Aorta (tissue), 5 donors: Measurements from ENCODE around the gene CPNE2. TPM values are rescaled to one million over a fixed set of nuclear protein-coding genes. Genes with fewer than 3 reads are reported as not detected.

Source experiments
- ATAC-seq: fragments of 200-7000 bp; cut with Tn5 transposase; one replicate; pipeline ENCODE4 v1.9.1; 2022; ENCODE audit warnings: moderate library complexity; ENCODE audit not compliant: low FRiP score
- DNase-seq, 2 donors: peaks; one replicate each; pipeline ENCODE4 v3.0.0-alpha.2; 2020
- H3K27ac ChIP-seq, 2 donors: one replicate each; pipeline ENCODE4 v1.5.1; 2013; ENCODE audit warnings: low read length in 2 of 2, mild to moderate bottlenecking in 2 of 2, moderate library complexity in 2 of 2, control low read depth in 1 of 2, inconsistent platforms in 1 of 2, low read depth in 1 of 2
- H3K27me3 ChIP-seq, 2 donors: one replicate each; pipeline ENCODE4 v1.6.1; 2013; ENCODE audit warnings: control low read depth in 1 of 2, low read length in 1 of 2, mild to moderate bottlenecking in 1 of 2, moderate library complexity in 1 of 2; ENCODE audit not compliant: insufficient read depth in 2 of 2, control insufficient read depth in 1 of 2
- H3K36me3 ChIP-seq, 2 donors: one replicate each; pipeline ENCODE4 v1.6.1; 2013; ENCODE audit warnings: control low read depth in 1 of 2, low read length in 1 of 2, mild to moderate bottlenecking in 1 of 2; ENCODE audit not compliant: insufficient read depth in 2 of 2, control insufficient read depth in 1 of 2
- H3K4me1 ChIP-seq, 2 donors: one replicate each; pipeline ENCODE4 v1.6.1; 2013; ENCODE audit warnings: low read length in 2 of 2, control low read depth in 1 of 2, mild to moderate bottlenecking in 1 of 2, moderate library complexity in 1 of 2; ENCODE audit not compliant: insufficient read depth in 2 of 2, control insufficient read depth in 1 of 2
- H3K4me3 ChIP-seq, 2 donors: one replicate each; pipeline ENCODE4 v1.5.1; 2013; ENCODE audit warnings: low read length in 2 of 2, control low read depth in 1 of 2, mild to moderate bottlenecking in 1 of 2
- H3K9me3 ChIP-seq: one replicate; pipeline ENCODE4 v1.6.1; 2013; ENCODE audit warnings: mild to moderate bottlenecking, low read length; ENCODE audit not compliant: control insufficient read depth
- WGBS, 2 donors: extraction: QIAGEN DNeasy Blood & Tissue Kit; methylation state at CpG; one replicate each; pipeline ENCODE4 v1.1.7; 2013; 5-methylcytosine and 5-hydroxymethylcytosine counted together
- intact Hi-C, 2 donors: fragments of 100-400 bp; cut with DNase I; formaldehyde crosslinking; loops; one replicate each; pipeline versions ENCODE4 v1.14.2 to v1.15.0; 2022
- polyA plus RNA-seq, 2 donors: library from polyadenylated mRNA; stranded (reverse); fragments of 200-250 nt; gene quantifications; one replicate each; pipeline ENCODE4 v1.2.3, GENCODE V29; 2013
- total RNA-seq, 2 donors: library from RNA; stranded (reverse); fragmentation: NEBNext Ultra II Directional; extraction: Animal tissue kit (Norgen Biotek cat#: 25700); gene quantifications; one replicate each; pipeline ENCODE4 v1.2.1, GENCODE V29; 2021
- donor health status: healthy with polysubstance abuse.
- donor health status: Bipolar disorder and iron deficiency.
- donor health status: DM: no; HTN: no; CAD: no.
- donor health status: DM: no; HTN: no; CAD: no.
- donor health status: DM: yes; HTN: yes; CAD: no.

CPNE2 gene
- total and polyA plus RNA-seq, 4 donors: 19.0 to 37.1 (median 25.4) TPM

- DNase-seq (no peak), ATAC-seq (no peak)
- WGBS, 2 donors: 77 to 83% methylated on average over 2 of the region's 2 CpGs
- Histone ChIP-seq H3K4me3 (no peak overlapping the region), H3K9me3 (no peaks in the 10 kb centered on the region), H3K27ac (no peak overlapping the region), H3K27me3 (no peaks in the 10 kb centered on the region), H3K4me1 (no peaks in the 10 kb centered on the region), H3K36me3 (no peaks in the 10 kb centered on the region)
- intact Hi-C loops: loop anchor here (10.0 kb wide), 3 partner anchors 208 to 338 kb away; no protein-coding TSS in a partner anchor
Observed at GRCh38 chr16:57087003-57087402, 5.4 kb upstream of the CPNE2 start.

GRCh38 chr16:57089406-57089805, 3.0 kb upstream of the CPNE2 start:
- no peaks in the 10 kb centered on the region for H3K4me1 ChIP-seq
- no peak overlapping the region for H3K27ac ChIP-seq
- intact Hi-C loops: loop anchor here (10.0 kb wide), 3 partner anchors 205 to 335 kb away; no protein-coding TSS in a partner anchor
- H3K4me3 ChIP-seq: no peak overlapping the region
- H3K9me3 ChIP-seq: no peaks in the 10 kb centered on the region
- no peaks in the 10 kb centered on the region for H3K27me3 ChIP-seq
- 77 to 82% methylated on average over 8 of the region's 8 CpGs for WGBS, 2 donors
- no peak for DNase-seq
- ATAC-seq: no peak
- no peaks in the 10 kb centered on the region for H3K36me3 ChIP-seq

DNA sequence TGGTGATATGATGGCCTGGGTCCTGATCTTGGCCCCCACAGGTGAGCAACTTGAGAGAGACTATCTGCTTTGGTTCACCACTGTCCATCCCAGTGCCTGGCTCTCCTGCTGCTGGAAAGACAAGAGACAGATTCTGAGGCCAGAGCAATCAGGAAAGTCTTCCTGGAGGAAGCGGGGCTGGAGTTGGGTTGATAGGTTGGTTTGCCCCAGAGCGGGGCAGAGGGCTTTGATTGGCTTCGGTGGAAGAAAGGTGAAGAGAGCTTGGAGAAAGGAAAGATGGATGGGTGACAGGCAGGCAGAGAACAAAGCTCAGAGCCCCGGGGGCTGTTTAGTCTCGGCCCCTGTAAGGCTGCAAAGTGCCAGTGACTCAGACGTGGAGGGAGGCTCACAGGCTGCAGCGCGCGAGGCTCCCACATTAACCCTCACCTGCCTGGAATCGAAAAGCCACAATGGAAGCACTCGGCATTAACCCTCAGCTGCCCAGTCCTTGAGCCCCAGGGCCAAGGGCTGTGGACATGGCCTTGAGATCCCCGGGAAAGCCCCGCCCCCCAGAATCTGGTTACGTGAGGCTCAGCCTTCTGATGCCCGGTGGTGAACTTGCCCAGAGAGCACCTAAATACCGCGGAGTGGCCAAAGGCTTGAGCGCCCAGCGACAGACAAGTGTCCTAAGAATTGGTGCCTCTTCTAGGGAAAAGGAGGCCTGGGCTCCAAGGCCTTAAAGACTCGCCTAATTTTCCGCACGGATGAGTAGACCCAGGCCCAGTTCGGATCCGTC, 996 bp upstream of the CPNE2 start:
- H3K4me3 ChIP-seq: peak overlapping the region; percentile 80 to 93
- DNase-seq (peak; percentile 79 to 80), ATAC-seq (peak; percentile 37)
- no peaks in the 10 kb centered on the region for H3K4me1 ChIP-seq
- no peaks in the 10 kb centered on the region for H3K27me3 ChIP-seq
- H3K36me3 ChIP-seq: no peaks in the 10 kb centered on the region
- H3K9me3 ChIP-seq: no peaks in the 10 kb centered on the region
- peak overlapping the region in 1 of 2 donors; percentile 10 for H3K27ac ChIP-seq
- 12 to 14% methylated on average over 24 of the region's 24 CpGs for WGBS, 2 donors
- intact Hi-C loops: loop anchor here in 1 of 2 donors (5.0 kb wide), 1 partner anchor 206 kb away; no protein-coding TSS in a partner anchor

DNA sequence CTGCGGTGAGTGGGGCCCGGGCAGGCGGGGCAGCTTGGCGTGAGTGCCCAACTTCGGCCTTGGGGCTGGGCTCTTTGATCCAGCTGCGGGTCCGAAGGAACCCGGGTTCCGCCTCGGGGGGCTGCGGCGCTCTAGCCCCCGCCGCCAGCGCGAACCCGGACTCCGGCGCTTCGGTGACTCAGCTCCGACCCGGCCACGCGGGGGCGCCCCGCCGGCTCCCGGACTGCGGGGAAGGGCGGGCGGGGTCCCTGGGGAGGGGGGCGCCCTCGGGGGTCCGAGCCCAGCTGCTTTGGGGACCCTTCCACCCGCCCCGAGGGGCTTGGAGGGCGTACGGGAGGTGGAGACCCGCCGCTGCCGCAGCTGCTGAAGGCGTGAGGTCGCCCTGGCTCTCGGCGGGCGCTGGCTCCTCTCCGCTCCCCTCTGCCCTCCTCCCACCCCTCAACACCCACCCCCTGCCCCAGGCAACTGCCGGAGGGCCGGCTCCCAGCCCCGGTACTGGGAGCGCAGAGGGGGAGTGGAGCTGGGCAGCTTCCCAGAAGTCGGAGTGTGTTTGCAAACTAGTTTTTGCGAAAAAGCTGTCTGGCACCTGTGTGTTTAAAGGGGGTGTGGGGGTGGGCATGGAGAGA, 516 bp downstream of the CPNE2 start:
- peak overlapping the region; percentile 80 to 93 for H3K4me3 ChIP-seq
- peak; percentile 65 to 87 for DNase-seq
- intact Hi-C loops: loop anchor here in 1 of 2 donors (5.0 kb wide), 1 partner anchor 204 kb away; no protein-coding TSS in a partner anchor
- no peaks in the 10 kb centered on the region for H3K36me3 ChIP-seq
- no peaks in the 10 kb centered on the region for H3K9me3 ChIP-seq
- WGBS, 2 donors: 0 to 1% methylated on average over 16 to 53 of the region's 53 CpGs
- H3K4me1 ChIP-seq: no peaks in the 10 kb centered on the region
- H3K27me3 ChIP-seq: no peaks in the 10 kb centered on the region
- no peak overlapping the region for H3K27ac ChIP-seq
- ATAC-seq: peak; percentile 66

DNA sequence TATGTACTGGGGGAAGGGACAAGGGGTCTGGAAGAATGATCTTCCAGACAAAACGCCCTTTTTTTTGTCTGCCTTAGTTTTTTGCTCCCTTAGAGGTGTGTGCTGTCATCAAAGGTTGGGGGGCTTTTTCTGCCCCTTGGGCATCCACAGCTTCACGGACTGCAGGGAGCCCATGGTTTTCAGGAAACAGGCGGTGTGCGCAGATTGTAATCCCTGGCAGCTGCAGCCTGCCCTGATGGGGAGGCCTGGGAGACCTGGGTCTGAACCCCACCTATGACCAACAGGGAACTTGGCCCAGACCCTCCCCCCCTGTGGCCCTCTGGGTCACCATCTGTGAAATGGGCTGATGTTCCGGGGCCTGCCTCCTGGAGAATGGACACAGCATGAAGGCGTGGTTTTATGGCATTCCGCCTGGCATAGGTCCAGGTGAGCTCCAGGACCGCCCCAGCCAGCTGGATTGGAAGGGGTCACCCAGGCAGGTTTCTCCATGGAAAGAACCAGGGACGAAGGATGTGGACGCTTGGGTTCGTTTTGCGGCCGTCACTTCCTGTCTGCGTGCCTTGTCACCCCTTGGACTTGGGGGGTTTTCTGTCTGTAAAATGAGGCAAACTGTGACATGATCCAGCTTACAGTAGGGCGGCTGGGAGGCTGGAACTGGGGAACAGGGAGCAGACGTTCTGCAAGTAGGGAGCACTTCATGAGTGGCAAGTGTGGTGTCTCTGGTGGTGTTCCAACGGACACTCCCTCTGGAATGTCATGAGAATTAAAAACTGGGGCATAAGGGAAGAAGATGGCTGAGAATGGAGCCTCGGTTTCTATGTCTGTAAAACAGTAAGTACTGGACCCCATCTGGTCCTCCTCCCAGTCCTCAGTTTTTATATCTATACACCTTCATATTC, 1.5 kb downstream of the CPNE2 start:
- Histone ChIP-seq H3K9me3 (no peaks in the 10 kb centered on the region), H3K27me3 (no peaks in the 10 kb centered on the region), H3K36me3 (no peaks in the 10 kb centered on the region), H3K27ac (no peak overlapping the region), H3K4me1 (no peaks in the 10 kb centered on the region), H3K4me3 (peak overlapping the region in 1 of 2 donors; percentile 93)
- ATAC-seq: no peak
- intact Hi-C loops: loop anchor here in 1 of 2 donors (5.0 kb wide), 1 partner anchor 203 kb away; no protein-coding TSS in a partner anchor
- no peak for DNase-seq
- WGBS, 2 donors: 81 to 85% methylated on average over 18 of the region's 18 CpGs

GRCh38 chr16:57094911-57095310, 2.5 kb downstream of the CPNE2 start:
- no peak for DNase-seq
- Histone ChIP-seq H3K9me3 (no peaks in the 10 kb centered on the region), H3K27ac (no peak overlapping the region), H3K36me3 (no peaks in the 10 kb centered on the region), H3K4me3 (no peak overlapping the region), H3K27me3 (no peaks in the 10 kb centered on the region), H3K4me1 (no peaks in the 10 kb centered on the region)
- intact Hi-C loops: loop anchor here in 1 of 2 donors (5.0 kb wide), 1 partner anchor 202 kb away; no protein-coding TSS in a partner anchor
- 77 to 90% methylated on average over 5 of the region's 5 CpGs for WGBS, 2 donors
- ATAC-seq: no peak

DNA sequence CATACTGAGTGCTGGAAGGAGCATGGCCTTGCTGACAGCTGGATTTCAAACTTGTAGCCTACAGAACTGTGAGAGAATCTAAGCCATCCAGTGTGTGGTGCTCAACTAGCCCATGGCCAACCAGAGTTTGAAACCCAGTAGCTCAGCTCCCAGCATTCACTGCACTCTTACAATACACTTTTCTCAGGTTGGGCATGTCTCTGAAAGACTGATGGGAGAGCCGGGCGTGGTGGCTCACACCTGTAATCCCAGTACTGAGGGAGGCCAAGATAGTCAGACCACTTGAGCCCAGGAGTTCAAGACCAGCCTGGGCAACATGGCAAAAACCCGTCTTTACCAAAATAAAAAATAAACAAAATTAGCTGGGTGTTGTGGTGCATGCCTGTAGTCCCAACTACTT, 3.8 kb downstream of the CPNE2 start:
- Histone ChIP-seq H3K27me3 (no peaks in the 10 kb centered on the region), H3K27ac (no peak overlapping the region), H3K9me3 (no peaks in the 10 kb centered on the region), H3K4me1 (no peaks in the 10 kb centered on the region), H3K36me3 (no peaks in the 10 kb centered on the region), H3K4me3 (no peak overlapping the region)
- ATAC-seq (no peak), DNase-seq (no peak)
- intact Hi-C loops: no loop called here
- WGBS, 2 donors: 94% methylated on average over 3 of the region's 3 CpGs

GRCh38 chr16:57096793-57097192, 4.4 kb downstream of the CPNE2 start:
- Histone ChIP-seq H3K4me1 (no peaks in the 10 kb centered on the region), H3K27me3 (no peaks in the 10 kb centered on the region), H3K4me3 (no peak overlapping the region), H3K9me3 (no peaks in the 10 kb centered on the region), H3K27ac (no peak overlapping the region), H3K36me3 (no peaks in the 10 kb centered on the region)
- ATAC-seq: no peak
- no peak for DNase-seq
- intact Hi-C loops: no loop called here
- WGBS, 2 donors: 94 to 95% methylated on average over 2 of the region's 2 CpGs
